NCI-H1105 (cell line): ENCODE data around the gene NTRK1.

Experiments
- DNase-seq: peaks from one replicate; lab custom pipeline; 2025; lab: John Stamatoyannopoulos, UW

NTRK1 gene

GRCh38 chr1:156838972-156839371, 21.7 kb upstream of the NTRK1 start:
- DNase-seq: no peak

- no peak for DNase-seq
These were observed 21.1 kb upstream of the NTRK1 start for GRCh38 chr1:156839426-156840109.

- no peak for DNase-seq
These were observed 20.3 kb upstream of the NTRK1 start for GRCh38 chr1:156840186-156840897.

- DNase-seq: no peak
These were observed 19.8 kb upstream of the NTRK1 start for GRCh38 chr1:156840898-156841279.

GRCh38 chr1:156841295-156841855, 19.3 kb upstream of the NTRK1 start:
- no peak for DNase-seq

GRCh38 chr1:156842618-156843300, 17.9 kb upstream of the NTRK1 start:
- DNase-seq: no peak

- DNase-seq: no peak
These were observed 16.6 kb upstream of the NTRK1 start for GRCh38 chr1:156844102-156844501.

GRCh38 chr1:156844638-156845037, 16.0 kb upstream of the NTRK1 start:
- no peak for DNase-seq

GRCh38 chr1:156845055-156845952, 15.4 kb upstream of the NTRK1 start:
- DNase-seq: no peak

GRCh38 chr1:156845953-156846545, 14.6 kb upstream of the NTRK1 start:
- no peak for DNase-seq

GRCh38 chr1:156846643-156847042, 14.0 kb upstream of the NTRK1 start:
- DNase-seq: no peak

GRCh38 chr1:156847591-156848460, 12.8 kb upstream of the NTRK1 start:
- no peak for DNase-seq

- DNase-seq: no peak
These were observed 12.1 kb upstream of the NTRK1 start for GRCh38 chr1:156848461-156849150.

GRCh38 chr1:156849151-156849496, 11.5 kb upstream of the NTRK1 start:
- no peak for DNase-seq

- DNase-seq: peak; percentile 11
These were observed 8.8 kb upstream of the NTRK1 start for GRCh38 chr1:156851779-156852417.

GRCh38 chr1:156852418-156852874, 8.2 kb upstream of the NTRK1 start:
- DNase-seq: peak; percentile 87

GRCh38 chr1:156853761-156854160, 6.9 kb upstream of the NTRK1 start:
- DNase-seq: no peak

GRCh38 chr1:156854634-156855033, 6.0 kb upstream of the NTRK1 start:
- no peak for DNase-seq

GRCh38 chr1:156856282-156856785, 4.3 kb upstream of the NTRK1 start:
- no peak for DNase-seq
